HepG2 (cell line): ENCODE results near the gene ZNF285. TPM values are rescaled to one million over a fixed set of nuclear protein-coding genes. Genes with fewer than 3 reads are reported as not detected.

Source experiments
- ATAC-seq: fragments of 200-7000 bp; cut with Tn5 transposase; 3 replicates; pipeline ENCODE4 v1.9.1; 2020; ENCODE audit warnings: mild to moderate bottlenecking, moderate library complexity
- BruUV-seq: library from RNA; stranded (reverse); fragments of 400-500 nt; replicated peaks from 2 replicates; lab custom pipeline; 2021; lab: Mats Ljungman, UMichigan
- CTCF ChIA-PET: fragments of 300-600 bp; formaldehyde crosslinking; extraction: SDS; loops from one replicate; lab custom pipeline; 2021; ENCODE audit warnings: low total read pairs, inconsistent platforms, low intra/inter-chr PET ratio; lab: Yijun Ruan, JAX
- POLR2A ChIA-PET: fragments of 350-600 bp; sonication (Branson Sonifier 250); formaldehyde crosslinking; loops from one replicate; lab custom pipeline; 2020; ENCODE audit warnings: antibody characterized with exemption, inconsistent platforms; lab: Yijun Ruan, JAX
- DNase-seq: peaks from one replicate; pipeline ENCODE4 v3.0.0-alpha.2; 2015; ENCODE audit warnings: low spot score
- FAIRE-seq: peaks from 3 replicates; lab custom pipeline; 2011; peaks lifted over from hg19 to GRCh38; lab: Jason Lieb, UNC
- H2AFZ ChIP-seq: one replicate; pipeline ENCODE4 v1.6.1; 2011; ENCODE audit warnings: low read length, inconsistent platforms
- H3K27ac ChIP-seq: fragments of 300-600 bp; 3 replicates; pipeline ENCODE4 v1.8.0; 2011; ENCODE audit warnings: mixed run types, mild to moderate bottlenecking, mixed read lengths, low read length, inconsistent platforms; ENCODE audit not compliant: insufficient read depth; ENCODE audit errors: extremely low read length
- H3K27me3 ChIP-seq, 2 experiments: fragments of 200-600 bp in 1 of 2; 2 replicates in 1 of 2; 3 replicates in 1 of 2; pipeline versions ENCODE4 v1.6.0 to v1.8.0; 2011; ENCODE audit warnings: low read length in 2 of 2, mild to moderate bottlenecking in 2 of 2, moderate library complexity in 2 of 2, inconsistent platforms in 1 of 2; ENCODE audit not compliant: insufficient read depth in 2 of 2, control insufficient read depth in 1 of 2
- H3K36me3 ChIP-seq, 2 experiments: fragments of 200-600 bp in 1 of 2; replicated peaks in 1 of 2; 2 replicates in 1 of 2; 3 replicates in 1 of 2; pipeline versions ENCODE4 v1.5.1 to v1.8.0; 2011; ENCODE audit warnings: low read length in 2 of 2, inconsistent platforms in 1 of 2; ENCODE audit not compliant: insufficient read depth in 2 of 2, control insufficient read depth in 1 of 2
- H3K4me1 ChIP-seq: 2 replicates; pipeline ENCODE4 v1.5.1; 2012; ENCODE audit warnings: low read length, inconsistent platforms; ENCODE audit not compliant: insufficient read depth
- H3K4me2 ChIP-seq: 2 replicates; pipeline ENCODE4 v1.6.0; 2011; ENCODE audit warnings: low read depth, low read length, inconsistent platforms
- H3K4me3 ChIP-seq, 3 experiments: fragments of 200-600 bp in 1 of 3; sonication (generic), shearing (Covaris generic) in 1 of 3; replicated peaks in 1 of 3; 2 replicates each; pipeline ENCODE4 v1.5.1; 2011 to 2016; ENCODE audit warnings: low read length in 3 of 3, inconsistent platforms in 2 of 3, low read depth in 2 of 3, mild to moderate bottlenecking in 2 of 3, control low read depth in 1 of 3, mixed read lengths in 1 of 3; ENCODE audit not compliant: insufficient read depth in 1 of 3
- H3K79me2 ChIP-seq: one replicate; pipeline ENCODE4 v1.6.1; 2011; ENCODE audit warnings: low read length, inconsistent platforms; ENCODE audit not compliant: insufficient read depth
- H3K9ac ChIP-seq: 2 replicates; pipeline ENCODE4 v1.6.0; 2011; ENCODE audit warnings: mild to moderate bottlenecking, low read depth, low read length, inconsistent platforms; ENCODE audit not compliant: insufficient read depth
- H3K9me3 ChIP-seq: 2 replicates; pipeline ENCODE4 v1.5.1; 2012; ENCODE audit warnings: mild to moderate bottlenecking, low read length
- H4K20me1 ChIP-seq: 2 replicates; pipeline ENCODE4 v1.6.0; 2011; ENCODE audit warnings: inconsistent platforms, mild to moderate bottlenecking, low read length, moderate library complexity; ENCODE audit not compliant: insufficient read depth
- DMTF1 ChIP-seq: sonication (generic); formaldehyde crosslinking; IDR thresholded peaks from 2 replicates; pipeline ENCODE4 v1.4.0; 2020; ENCODE audit warnings: mild to moderate bottlenecking, missing genetic modification reagents
- ELK4 ChIP-seq: sonication (generic); formaldehyde crosslinking; IDR thresholded peaks from 2 replicates; pipeline ENCODE4 v1.9.0; 2021; ENCODE audit warnings: missing genetic modification reagents, borderline replicate concordance
- FOXK2 ChIP-seq: fragments of 450-650 bp; IDR thresholded peaks from 2 replicates; pipeline ENCODE4 v1.6.1; 2016
- JUNB ChIP-seq: sonication (generic); formaldehyde crosslinking; IDR thresholded peaks from 2 replicates; pipeline ENCODE4 v1.8.0; 2022; ENCODE audit warnings: missing genetic modification reagents, mild to moderate bottlenecking, borderline replicate concordance
- NR2F2 ChIP-seq: IDR thresholded peaks from 2 replicates; pipeline ENCODE4 v1.6.1; 2012; ENCODE audit warnings: low read depth, inconsistent platforms, borderline replicate concordance
- PHF20 ChIP-seq: sonication (generic); formaldehyde crosslinking; IDR thresholded peaks from 2 replicates; pipeline ENCODE4 v1.5.0; 2020; ENCODE audit warnings: mild to moderate bottlenecking, missing genetic modification reagents
- PPARG ChIP-seq: conservative IDR thresholded peaks from 2 replicates; pipeline ENCODE4 v1.6.1; 2016; ENCODE audit warnings: missing biosample characterization, missing genetic modification reagents
- TARDBP ChIP-seq: sonication (generic); formaldehyde crosslinking; IDR thresholded peaks from 2 replicates; pipeline ENCODE4 v1.8.0; 2022; ENCODE audit warnings: mild to moderate bottlenecking, missing genetic modification reagents
- ZNF451 ChIP-seq: sonication (generic); formaldehyde crosslinking; IDR thresholded peaks from 2 replicates; pipeline ENCODE4 v1.5.0; 2020; ENCODE audit warnings: mild to moderate bottlenecking, missing genetic modification reagents
- ZNF678 ChIP-seq: sonication (generic); formaldehyde crosslinking; IDR thresholded peaks from 2 replicates; pipeline ENCODE4 v1.4.0; 2020; ENCODE audit warnings: mild to moderate bottlenecking, missing genetic modification reagents
- ZNF780A ChIP-seq: sonication (generic); formaldehyde crosslinking; IDR thresholded peaks from 2 replicates; pipeline ENCODE4 v1.8.0; 2022; ENCODE audit warnings: mild to moderate bottlenecking, missing genetic modification reagents, moderate library complexity
- ZSCAN29 ChIP-seq: sonication (generic); formaldehyde crosslinking; conservative IDR thresholded peaks from 2 replicates; pipeline ENCODE4 v1.4.0; 2020; ENCODE audit warnings: mild to moderate bottlenecking, missing genetic modification reagents
- WGBS: methylation state at CpG from one replicate; pipeline ENCODE4 v1.1.6; 2017; ENCODE audit warnings: low lambda C conversion rate; 5-methylcytosine and 5-hydroxymethylcytosine counted together
- in situ Hi-C: cut with HindIII; loops from 2 replicates; pipeline ENCODE4 v1.10.0; 2017; ENCODE audit warnings: low pct_unique_long_range_greater_than_20kb; ENCODE audit not compliant: extremely low pct_ligation_motif_present
- intact Hi-C: fragments of 100-400 bp; cut with micrococcal nuclease; formaldehyde crosslinking; loops from one replicate; pipeline ENCODE4 v1.10.0; 2022; ENCODE audit not compliant: unreplicated experiment
- polyA plus RNA-seq, 8 experiments: library from polyadenylated mRNA; depleted of rRNA in 3 of 8; stranded (reverse) in 7 of 8; unstranded in 1 of 8; fragments of >200 nt; fragmentation: Illumina TruSeq in 4 of 8; extraction: Trizol in 4 of 8; gene quantifications; 2 replicates each; pipeline versions ENCODE4 v1.2.1 to v1.2.3, GENCODE V29; 2011 to 2016; ENCODE audit warnings: low read depth in 4 of 8, missing spikeins in 1 of 8, mixed read lengths in 1 of 8; ENCODE audit not compliant: insufficient read depth in 1 of 8
- total RNA-seq, 5 experiments: library from RNA; depleted of rRNA; stranded (reverse); fragments of >200 nt; fragmentation: Illumina TruSeq; extraction: Trizol; gene quantifications; 2 replicates each; pipeline ENCODE4 v1.2.3, GENCODE V29; 2016; ENCODE audit warnings: low read depth in 1 of 5

ZNF285 gene
- total and polyA plus RNA-seq, 2 of the 13 experiments (the other 11 are each of a cell fraction or from before 2014, with no cell fraction given): 0.82 to 1.7 TPM

GRCh38 chr19:44435441-44435840, 34.0 kb upstream of the ZNF285 start:
- FAIRE-seq: no peak
- Histone ChIP-seq H3K36me3 (no peaks in the 10 kb centered on the region), H3K9ac (no peak overlapping the region), H3K4me3 (no peak overlapping the region), H3K27me3 (no peaks in the 10 kb centered on the region), H3K79me2 (no peaks in the 10 kb centered on the region), H3K9me3 (peaks cover 77% of the 10 kb centered on the region), H3K4me2 (no peak overlapping the region), H2AFZ (no peak overlapping the region), H3K4me1 (no peaks in the 10 kb centered on the region), H4K20me1 (no peaks in the 10 kb centered on the region), H3K27ac (no peak overlapping the region)
- ChIA-PET CTCF (no interaction called here), POLR2A (no interaction called here)
- 25% methylated on average over 2 of the region's 2 CpGs for WGBS
- no peak for ATAC-seq
- intact Hi-C loops: no loop called here
- in situ Hi-C loops: no loop called here
- TF ChIP-seq TARDBP (no peak), ZNF780A (CRISPR knock-in tag) (no peak), JUNB (CRISPR knock-in tag) (no peak), PHF20 (CRISPR knock-in tag) (no peak), PPARG (CRISPR knock-in tag) (no peak), ELK4 (CRISPR knock-in tag) (no peak), DMTF1 (CRISPR knock-in tag) (no peak), FOXK2 (no peak), ZNF451 (CRISPR knock-in tag) (no peak), NR2F2 (no peak), ZSCAN29 (CRISPR knock-in tag) (no peak), ZNF678 (CRISPR knock-in tag) (no peak)
- no TSS peak for BruUV-seq
- DNase-seq: no peak
